Omental fat pad (tissue), 4 donors: ENCODE results near the gene TXN2. TPM values are rescaled to one million over a fixed set of nuclear protein-coding genes. Genes with fewer than 3 reads are reported as not detected.
A peak's percentile ranks its signal among the peaks of the same experiment; 100 is the strongest.

Experiments
- ATAC-seq: fragments of 150-250 bp; one replicate; pipeline ENCODE4 v1.9.1; 2016; ENCODE audit warnings: mild to moderate bottlenecking, moderate library complexity; ENCODE audit not compliant: low FRiP score
- DNase-seq: peaks from one replicate; pipeline ENCODE4 v3.0.0-alpha.2; 2019; ENCODE audit warnings: low spot score
- CTCF ChIP-seq, 3 donors: fragments of 450-650 bp; IDR thresholded peaks; one replicate each; pipeline ENCODE4 v1.5.1; 2016 to 2017; ENCODE audit warnings: antibody characterized with exemption in 3 of 3, mild to moderate bottlenecking in 3 of 3, moderate library complexity in 2 of 3
- total RNA-seq, 4 donors: library from RNA; depleted of rRNA; stranded (reverse); fragments of >200 nt; gene quantifications; one replicate each; pipeline ENCODE4 v1.1.0, GENCODE V29; 2016

Gene TXN2
- total RNA-seq, 4 donors from 2014 or later, result 53.2 to 82.0 (median 66.2) TPM

- DNase-seq, result no peak
- ATAC-seq, result peak; percentile 53
- no peak for TF ChIP-seq CTCF (IDR thresholded peaks at IDR 0.05)
These were observed 36.2 kb downstream of the TXN2 start for GRCh38 chr22:36445158-36445668.

DNA sequence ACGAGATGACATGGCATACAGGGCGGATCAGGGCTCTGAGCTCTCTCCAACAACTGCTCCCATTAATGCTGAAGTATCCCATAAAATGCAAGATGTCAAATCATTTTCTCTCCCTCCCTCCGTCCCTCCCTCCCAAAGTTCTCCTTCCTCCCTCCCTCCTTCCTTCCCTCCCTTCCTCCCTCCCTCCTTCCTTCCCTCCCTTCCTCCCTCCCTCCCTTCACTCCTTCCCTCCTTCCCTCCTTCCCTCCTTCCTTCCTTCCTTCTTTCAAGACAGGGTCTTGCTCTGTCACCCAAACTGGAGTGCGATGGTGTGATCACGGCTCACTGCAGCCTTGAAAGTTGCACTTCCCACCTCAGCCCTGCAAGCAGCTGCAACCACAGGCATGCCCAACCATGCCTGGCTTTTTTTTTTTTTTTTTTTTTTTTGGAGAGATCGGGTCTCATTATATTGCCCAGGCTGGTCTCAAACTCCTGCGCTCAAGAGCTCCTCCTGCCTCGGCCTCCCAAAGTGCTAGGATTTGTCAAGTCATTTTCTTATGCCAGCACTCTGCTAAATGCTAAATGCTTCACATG, 38.2 kb downstream of the TXN2 start:
- no peak for DNase-seq
- TF ChIP-seq CTCF (IDR thresholded peaks at IDR 0.05), result no peak

GRCh38 chr22:36442506-36443197, 38.8 kb downstream of the TXN2 start:
- TF ChIP-seq CTCF (IDR thresholded peaks at IDR 0.05), result no peak
- ATAC-seq (no peak), DNase-seq (no peak)

More for the DNA sequence above, 38.2 kb downstream of the TXN2 start:
- no peak for ATAC-seq

DNA sequence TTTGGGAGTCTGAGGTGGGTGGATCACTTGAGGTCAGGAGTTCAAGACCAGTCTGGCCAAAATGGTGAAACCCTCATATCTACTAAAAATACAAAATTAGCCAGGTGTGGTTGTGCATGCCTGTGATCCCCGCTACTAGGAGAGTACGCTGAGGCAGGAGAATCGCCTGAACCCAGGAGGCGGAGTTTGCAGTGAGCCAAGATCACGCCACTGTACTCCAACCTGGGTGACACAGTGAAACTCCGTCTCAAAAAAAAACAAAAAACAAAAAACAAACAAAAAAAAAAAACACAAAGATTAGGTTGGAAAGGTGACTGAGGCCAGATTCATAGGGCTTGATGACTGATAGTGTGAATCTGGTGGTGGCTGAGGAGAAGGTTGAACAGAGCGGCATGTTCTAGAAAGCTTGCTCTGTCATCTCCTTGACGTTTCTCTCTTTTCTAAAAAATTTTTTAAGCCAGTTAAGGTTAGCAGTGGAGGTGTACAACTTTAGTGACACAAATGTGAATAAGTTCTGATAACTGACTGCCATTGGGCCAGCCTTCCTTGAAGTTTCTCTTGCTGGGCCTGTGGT, 40.9 kb downstream of the TXN2 start:
- DNase-seq (no peak), ATAC-seq (no peak)
- no peak for TF ChIP-seq CTCF (IDR thresholded peaks at IDR 0.05)

DNA sequence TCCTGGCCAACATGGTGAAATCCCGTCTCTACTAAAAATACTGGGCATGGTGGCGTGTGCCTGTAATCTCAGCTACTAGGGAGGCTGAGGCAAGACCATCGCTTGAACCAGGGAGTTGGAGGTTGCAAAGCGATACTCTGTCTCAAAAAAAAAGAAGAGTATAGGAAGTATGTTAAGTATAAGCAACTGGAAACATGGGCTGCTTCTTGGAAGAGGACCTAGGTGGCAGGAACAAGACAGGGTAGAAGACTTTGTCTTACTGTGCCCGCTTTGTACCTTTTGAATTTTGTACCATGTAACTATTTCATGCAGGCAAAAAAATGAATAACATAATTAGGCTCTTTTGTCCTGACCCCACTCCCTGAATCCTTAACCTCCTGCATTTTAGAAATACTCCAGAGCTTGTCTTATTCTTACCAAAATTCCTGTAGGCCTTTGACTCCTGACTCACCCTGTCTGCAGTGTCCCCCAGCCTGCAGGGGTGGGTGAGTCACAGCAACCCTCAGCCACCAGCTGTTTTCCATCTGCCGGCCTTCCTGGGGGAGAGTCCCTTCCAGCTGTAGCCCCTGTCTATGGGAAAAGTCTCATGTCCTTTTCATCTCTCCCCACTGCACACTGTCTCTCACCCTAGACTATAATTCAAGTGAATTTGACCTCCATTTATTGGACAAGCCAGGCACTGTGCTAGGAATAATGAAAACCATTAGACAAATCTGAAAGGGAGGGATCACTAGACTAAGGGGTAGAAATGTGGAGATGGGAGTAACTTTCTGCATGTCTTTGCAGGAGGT, 41.8 kb downstream of the TXN2 start:
- peak; percentile 79 for ATAC-seq
- no peak for TF ChIP-seq CTCF (IDR thresholded peaks at IDR 0.05)

GRCh38 chr22:36435516-36436415, 45.7 kb downstream of the TXN2 start:
- ATAC-seq (no peak), DNase-seq (no peak)
- TF ChIP-seq CTCF (IDR thresholded peaks at IDR 0.05), result no peak

More for the DNA sequence above, 41.8 kb downstream of the TXN2 start:
- DNase-seq, result no peak
